22Rv1 (cell line): ENCODE data around the gene CAPNS2.

Experiments
- CTCF ChIP-seq: fragments of 450-650 bp; IDR thresholded peaks from 2 replicates; pipeline ENCODE4 v1.5.1; 2017; ENCODE audit warnings: mild to moderate bottlenecking
- ZFX ChIP-seq: fragments of 450-650 bp; IDR thresholded peaks from 2 replicates; pipeline ENCODE4 v1.6.1; 2017; ENCODE audit warnings: antibody characterized with exemption, borderline replicate concordance

GRCh38 chr16:55539488-55539887 is 27.0 kb upstream of the CAPNS2 start:
- TF ChIP-seq CTCF: no peak
- no peak for TF ChIP-seq ZFX
